OCI-LY1 (cell line): ENCODE measurements around the gene GNG13.

Experiments
- H2AFZ ChIP-seq: fragments of 200-600 bp; sonication (generic), shearing (Covaris generic); 2 replicates; pipeline ENCODE4 v1.6.0; 2014; ENCODE audit warnings: antibody characterized with exemption, mild to moderate bottlenecking, low read length
- H3F3A ChIP-seq: fragments of 200-600 bp; sonication (generic), shearing (Covaris generic); 2 replicates; pipeline ENCODE4 v1.6.0; 2014; ENCODE audit warnings: mild to moderate bottlenecking, antibody characterized with exemption, low read length, moderate library complexity; ENCODE audit not compliant: insufficient read depth
- H3K27ac ChIP-seq: fragments of 200-600 bp; sonication (generic); 2 replicates; pipeline ENCODE4 v1.5.1; 2014; ENCODE audit warnings: low read length, mixed run types, mild to moderate bottlenecking, low read depth; ENCODE audit not compliant: poor library complexity, severe bottlenecking
- H3K27me3 ChIP-seq: fragments of 200-600 bp; sonication (generic); 2 replicates; pipeline ENCODE4 v1.6.0; 2014; ENCODE audit warnings: antibody characterized with exemption, mild to moderate bottlenecking, low read length, moderate library complexity; ENCODE audit not compliant: insufficient read depth
- H3K36me3 ChIP-seq: fragments of 200-600 bp; sonication (generic); 2 replicates; pipeline ENCODE4 v1.6.1; 2014; ENCODE audit warnings: mild to moderate bottlenecking, antibody characterized with exemption, low read length, moderate library complexity, mixed read lengths; ENCODE audit not compliant: insufficient read depth
- H3K4me1 ChIP-seq: fragments of 200-600 bp; sonication (generic); 2 replicates; pipeline ENCODE4 v1.5.1; 2014; ENCODE audit warnings: mild to moderate bottlenecking, low read length, moderate library complexity; ENCODE audit not compliant: insufficient read depth, severe bottlenecking
- H3K4me2 ChIP-seq: fragments of 200-600 bp; sonication (generic), shearing (Covaris generic); 2 replicates; pipeline ENCODE4 v1.6.1; 2014; ENCODE audit warnings: low read length
- H3K4me3 ChIP-seq: fragments of 200-600 bp; sonication (generic); 2 replicates; pipeline ENCODE4 v1.5.1; 2014; ENCODE audit warnings: low read length, low read depth, mild to moderate bottlenecking, mixed read lengths; ENCODE audit not compliant: poor library complexity, severe bottlenecking
- H3K79me2 ChIP-seq: fragments of 200-600 bp; shearing (Covaris generic); 2 replicates; pipeline ENCODE4 v1.6.1; 2016; ENCODE audit warnings: mixed run types, low read length, mixed read lengths; ENCODE audit not compliant: insufficient read depth
- H3K9ac ChIP-seq: fragments of 200-600 bp; sonication (generic), shearing (Covaris generic); 2 replicates; pipeline ENCODE4 v1.6.1; 2014; ENCODE audit warnings: mild to moderate bottlenecking, low read length, mixed read lengths
- H3K9me2 ChIP-seq: fragments of 200-600 bp; sonication (generic), shearing (Covaris generic); 2 replicates; pipeline ENCODE4 v1.6.1; 2014; ENCODE audit warnings: low read depth, mild to moderate bottlenecking, low read length, mixed read lengths
- H3K9me3 ChIP-seq: fragments of 200-600 bp; shearing (Covaris generic); 2 replicates; pipeline ENCODE4 v1.6.1; 2014; ENCODE audit warnings: low read length, mixed read lengths
- H4K20me1 ChIP-seq: fragments of 200-600 bp; sonication (generic), shearing (Covaris generic); 2 replicates; pipeline ENCODE4 v1.6.0; 2016; ENCODE audit warnings: mild to moderate bottlenecking, low read length; ENCODE audit not compliant: insufficient read depth
- CTCF ChIP-seq: fragments of 200-600 bp; sonication (generic), shearing (Covaris generic); IDR thresholded peaks from 2 replicates; pipeline ENCODE4 v1.5.1; 2017; ENCODE audit warnings: mild to moderate bottlenecking, antibody characterized with exemption, low read length, moderate library complexity, mixed read lengths
- EZH2 ChIP-seq: fragments of 200-600 bp; sonication (generic), shearing (Covaris generic); IDR thresholded peaks from 2 replicates; pipeline ENCODE4 v1.8.0; 2017; ENCODE audit warnings: borderline replicate concordance, mixed run types, mild to moderate bottlenecking, antibody characterized with exemption, low read length, moderate library complexity, mixed read lengths

The GNG13 gene

GRCh38 chr16:813204-813915, 12.8 kb upstream of the GNG13 start:
- no peak overlapping the region for H3K27ac ChIP-seq
- H3K4me2 ChIP-seq, result no peak overlapping the region
- TF ChIP-seq EZH2 (no peak), CTCF (peak; percentile 43)
- no peaks in the 10 kb centered on the region for H4K20me1 ChIP-seq
- no peak overlapping the region for H2AFZ ChIP-seq
- peaks cover 13% of the 10 kb centered on the region; the same call in 1 of the 2 replicates for H3K27me3 ChIP-seq
- H3K9me3 ChIP-seq, result no peaks in the 10 kb centered on the region
- H3K79me2 ChIP-seq, result no peaks in the 10 kb centered on the region
- peaks cover 3% of the 10 kb centered on the region for H3K4me1 ChIP-seq
- no peaks in the 10 kb centered on the region for H3F3A ChIP-seq
- H3K9me2 ChIP-seq, result no peaks in the 10 kb centered on the region
- no peaks in the 10 kb centered on the region for H3K36me3 ChIP-seq
- no peak overlapping the region for H3K9ac ChIP-seq
- H3K4me3 ChIP-seq, result no peak overlapping the region

GRCh38 chr16:808085-808386, 7.5 kb upstream of the GNG13 start:
- TF ChIP-seq CTCF (no peak), EZH2 (no peak)
- peaks cover 10% of the 10 kb centered on the region for H3K4me1 ChIP-seq
- H3K36me3 ChIP-seq, result no peaks in the 10 kb centered on the region; the same call in 1 of the 2 replicates
- peak overlapping the region; percentile 85 for H3K4me3 ChIP-seq
- H4K20me1 ChIP-seq, result no peaks in the 10 kb centered on the region
- H3F3A ChIP-seq, result no peaks in the 10 kb centered on the region
- H3K9me2 ChIP-seq, result no peaks in the 10 kb centered on the region
- H3K27ac ChIP-seq, result no peak overlapping the region
- 0 out of 2 replicates have a peak, but pooled peaks cover 7% of the 10 kb centered on the region for H3K27me3 ChIP-seq
- no peaks in the 10 kb centered on the region for H3K9me3 ChIP-seq
- peak overlapping the region; percentile 100 for H2AFZ ChIP-seq
- H3K79me2 ChIP-seq, result no peaks in the 10 kb centered on the region
- H3K9ac ChIP-seq, result peak overlapping the region; percentile 72
- H3K4me2 ChIP-seq, result peak overlapping the region; percentile 100

- Histone ChIP-seq H3K36me3 (no peaks in the 10 kb centered on the region; the same call in 1 of the 2 replicates), H3K79me2 (no peaks in the 10 kb centered on the region), H3K4me1 (peaks cover 10% of the 10 kb centered on the region), H4K20me1 (no peaks in the 10 kb centered on the region), H2AFZ (peak overlapping the region; percentile 100), H3K27ac (no peak overlapping the region), H3F3A (no peaks in the 10 kb centered on the region), H3K4me2 (peak overlapping the region; percentile 100), H3K9me3 (no peaks in the 10 kb centered on the region), H3K9me2 (no peaks in the 10 kb centered on the region), H3K9ac (peak overlapping the region; percentile 72), H3K27me3 (peaks cover 10% of the 10 kb centered on the region; the same call in 1 of the 2 replicates), H3K4me3 (peak overlapping the region; percentile 85)
- no peak for TF ChIP-seq CTCF
Measured at GRCh38 chr16:807347-808084, 7.0 kb upstream of the GNG13 start.
